GM18909 (cell line): ENCODE results near the gene CNOT3.

Experiments
- ATAC-seq: cut with Tn5 transposase; IDR thresholded peaks from one replicate; pipeline ENCODE4 v1.9.1; 2021; ENCODE audit warnings: mild to moderate bottlenecking; ENCODE audit not compliant: unreplicated experiment, poor library complexity

CNOT3 gene

GRCh38 chr19:54115109-54116063 lies 22.2 kb upstream of the CNOT3 start, which contains the start of the genes PRPF31 and TFPT:
PRPF31 (plus strand) TSS chr19:54115754; CDS start chr19:54118279, 2,525 bp downstream.
TFPT (minus strand) TSS chr19:54115657; CDS start chr19:54115269, 388 bp downstream.
- ATAC-seq, result peak; percentile 85

GRCh38 chr19:54121259-54121658 lies 16.3 kb upstream of the CNOT3 start:
- no peak for ATAC-seq

- no peak for ATAC-seq
These were observed 13.9 kb upstream of the CNOT3 start for GRCh38 chr19:54123682-54124081.

GRCh38 chr19:54124393-54124792 lies 13.2 kb upstream of the CNOT3 start:
- no peak for ATAC-seq

- no peak for ATAC-seq
These were observed 11.8 kb upstream of the CNOT3 start for GRCh38 chr19:54125713-54126112.

GRCh38 chr19:54127688-54128440 lies 9.7 kb upstream of the CNOT3 start:
- no peak for ATAC-seq

- ATAC-seq, result no peak
These were observed 9.2 kb upstream of the CNOT3 start for GRCh38 chr19:54128441-54128725.

- ATAC-seq, result no peak
These were observed 8.6 kb upstream of the CNOT3 start for GRCh38 chr19:54128796-54129616.

GRCh38 chr19:54129617-54129996 lies 8.0 kb upstream of the CNOT3 start:
- ATAC-seq, result no peak

GRCh38 chr19:54133312-54133956 lies 4.1 kb upstream of the CNOT3 start:
- no peak for ATAC-seq

- no peak for ATAC-seq
These were observed 3.5 kb upstream of the CNOT3 start for GRCh38 chr19:54133957-54134590.

- ATAC-seq, result no peak
These were observed 1.3 kb upstream of the CNOT3 start for GRCh38 chr19:54136086-54136863.

- peak; percentile 82 for ATAC-seq
These were observed 481 bp upstream of the CNOT3 start for GRCh38 chr19:54136864-54137698.

GRCh38 chr19:54138489-54139256 lies 1.1 kb downstream of the CNOT3 start:
- ATAC-seq, result no peak

- ATAC-seq, result no peak
These were observed 3.8 kb downstream of the CNOT3 start for GRCh38 chr19:54141356-54141755.

- ATAC-seq, result no peak
These were observed 4.7 kb downstream of the CNOT3 start for GRCh38 chr19:54142166-54142780.
